Right renal cortex interstitium (tissue), 3 donors: ENCODE results near the gene PTPRD. TPM values are rescaled to one million over a fixed set of nuclear protein-coding genes. Genes with fewer than 3 reads are reported as not detected.

Source experiments
- DNase-seq, 3 donors: peaks; one replicate each; pipeline ENCODE4 v3.0.0-alpha.2; 2013; ENCODE audit warnings: low read depth in 3 of 3, low spot score in 2 of 3
- polyA plus RNA-seq, 3 donors: library from polyadenylated mRNA; unstranded; fragments of 120-200 nt; gene quantifications; one replicate each; pipeline ENCODE4 v1.2.1, GENCODE V29; 2013; ENCODE audit not compliant: insufficient read length in 3 of 3

The PTPRD gene
- polyA plus RNA-seq, 3 donors = 92.4 to 109 (median 101) TPM

DNA sequence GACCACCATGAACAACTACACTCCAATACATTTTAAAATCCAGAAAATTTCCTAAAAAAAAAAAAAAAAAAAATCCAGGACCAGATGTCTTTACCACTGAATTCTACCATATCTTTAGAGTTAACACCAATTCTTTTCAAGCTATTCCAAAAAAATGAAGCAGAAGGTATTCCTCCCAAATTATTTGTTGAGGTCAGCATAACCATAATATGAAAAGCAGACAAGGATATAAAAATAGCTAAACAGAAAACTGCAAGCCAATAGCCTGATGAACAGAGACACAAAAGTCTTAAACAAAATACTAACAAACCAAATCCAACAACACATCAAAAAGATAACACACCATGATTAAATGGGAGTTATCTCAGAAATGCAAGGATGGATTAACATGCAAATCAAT lies 695.4 kb downstream of the PTPRD start:
- DNase-seq = no peak

DNA sequence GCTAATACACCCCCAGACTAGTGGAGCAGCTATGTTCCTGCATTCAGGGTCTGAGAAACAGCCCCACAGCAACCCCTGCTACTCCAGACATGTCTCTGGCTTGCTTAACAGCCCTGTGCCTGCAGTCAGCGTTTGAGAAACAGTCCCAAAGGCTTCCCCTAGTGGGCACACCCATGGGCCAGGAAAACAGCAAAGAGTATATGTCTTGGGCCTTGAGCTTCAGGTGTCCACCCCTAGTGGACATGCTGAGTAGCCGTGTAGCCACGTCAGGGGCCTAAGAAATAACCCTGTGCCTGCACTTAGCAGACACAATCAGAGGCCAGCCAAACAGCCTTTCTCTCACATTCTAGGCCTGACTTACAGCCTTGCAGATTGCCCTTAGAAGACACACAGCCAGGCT lies 698.6 kb downstream of the PTPRD start:
- DNase-seq = no peak

DNA sequence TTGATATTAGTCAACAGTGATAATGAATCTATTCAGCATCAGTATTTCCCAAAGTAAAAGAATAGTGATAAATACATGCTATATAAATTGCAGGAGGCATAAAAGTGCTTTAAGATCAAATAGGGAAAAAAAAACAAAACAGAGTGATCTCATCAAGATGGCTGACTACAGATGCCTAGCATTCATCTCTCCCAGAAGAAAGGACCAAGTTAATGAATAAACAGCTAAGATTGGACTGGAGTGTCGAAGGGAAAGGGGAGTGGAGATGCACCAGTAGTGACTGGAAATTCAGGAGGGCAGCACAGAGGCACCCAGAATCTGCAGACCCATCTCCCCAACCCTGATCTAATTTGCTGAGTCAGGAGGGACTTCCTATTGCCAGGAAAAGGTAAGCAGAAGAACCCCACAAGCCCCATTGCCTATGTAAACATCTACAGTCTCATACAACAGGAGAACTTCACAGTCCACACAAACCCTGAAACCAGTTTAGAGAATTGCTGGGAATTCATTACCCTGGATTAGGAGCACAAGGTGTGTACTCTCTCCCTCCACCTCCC lies 699.4 kb downstream of the PTPRD start:
- peak in 1 of 3 donors; percentile 6 for DNase-seq

DNA sequence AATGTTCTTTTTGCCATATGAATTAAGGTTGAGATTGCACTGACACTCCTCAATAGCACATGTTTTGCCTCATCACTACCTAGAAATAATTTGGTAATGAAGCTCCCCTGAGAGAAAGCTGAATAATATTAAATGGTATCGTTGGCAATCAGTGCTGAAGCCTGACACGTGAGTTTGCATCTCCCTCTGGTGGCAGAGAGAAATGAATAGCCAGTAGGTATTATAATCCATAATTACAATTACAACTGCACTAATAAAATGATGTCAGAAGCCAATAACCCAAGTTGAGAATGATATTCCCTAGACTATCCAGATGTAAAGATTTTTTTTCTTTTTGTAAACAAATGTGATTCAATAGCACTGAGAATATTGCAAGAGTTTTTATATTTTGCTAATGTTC lies 700.3 kb downstream of the PTPRD start:
- no peak for DNase-seq

DNA sequence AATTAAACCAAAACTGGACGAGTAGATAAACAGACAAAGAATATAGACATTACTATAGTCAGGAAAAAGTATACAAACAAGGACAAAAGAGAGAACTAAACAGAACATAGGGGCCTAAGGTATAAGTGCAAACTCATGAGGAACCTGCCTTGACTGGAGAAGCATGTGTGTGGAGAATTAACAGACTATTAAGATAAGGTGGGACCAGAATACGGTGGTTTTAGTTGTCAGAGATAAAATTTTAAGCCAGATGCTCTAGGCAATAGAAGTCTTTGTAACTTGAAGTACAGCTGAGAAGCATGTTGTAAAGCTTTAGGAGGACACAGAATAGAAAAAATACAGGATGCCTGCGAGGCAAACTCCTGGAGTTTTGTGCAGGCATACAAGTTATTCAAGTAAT lies 707.1 kb downstream of the PTPRD start:
- no peak for DNase-seq

DNA sequence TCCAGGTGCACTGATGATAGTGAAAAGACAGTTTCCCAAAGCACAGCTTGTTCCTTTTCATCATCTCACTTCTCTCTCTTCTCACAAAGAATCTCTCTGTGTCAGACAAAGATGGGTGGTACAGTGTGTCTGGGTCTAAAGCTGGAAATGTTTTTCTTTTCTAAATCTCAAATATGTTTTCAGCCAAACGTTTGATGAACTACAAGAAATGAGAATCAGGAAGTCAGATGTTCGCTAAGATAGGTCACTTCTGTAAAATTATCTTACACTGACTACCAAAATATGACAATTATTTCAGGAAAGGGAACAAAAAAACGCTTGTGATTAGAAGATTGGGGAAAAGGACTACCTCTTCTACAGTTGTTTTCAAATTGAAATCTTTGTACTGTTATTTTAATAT lies 708.8 kb downstream of the PTPRD start:
- DNase-seq = no peak

DNA sequence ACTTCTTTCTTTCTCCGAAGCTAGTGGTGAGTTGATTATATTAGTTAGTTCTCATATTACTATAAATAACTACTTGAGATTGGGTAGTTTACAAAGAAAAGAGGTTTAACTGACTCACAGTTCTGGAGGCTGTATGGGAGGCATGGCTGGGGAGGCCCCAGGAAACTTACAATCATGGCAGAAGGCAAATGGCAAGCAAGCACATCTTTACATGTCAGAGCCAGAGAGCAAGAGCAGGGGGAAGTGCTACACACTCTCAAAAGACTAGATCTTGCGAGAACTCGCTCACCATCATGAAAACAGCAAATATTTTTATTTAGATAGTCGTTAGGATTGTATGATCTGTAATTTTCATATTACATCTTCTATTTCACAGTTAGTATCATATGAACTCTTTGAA lies 711.2 kb downstream of the PTPRD start:
- no peak for DNase-seq

DNA sequence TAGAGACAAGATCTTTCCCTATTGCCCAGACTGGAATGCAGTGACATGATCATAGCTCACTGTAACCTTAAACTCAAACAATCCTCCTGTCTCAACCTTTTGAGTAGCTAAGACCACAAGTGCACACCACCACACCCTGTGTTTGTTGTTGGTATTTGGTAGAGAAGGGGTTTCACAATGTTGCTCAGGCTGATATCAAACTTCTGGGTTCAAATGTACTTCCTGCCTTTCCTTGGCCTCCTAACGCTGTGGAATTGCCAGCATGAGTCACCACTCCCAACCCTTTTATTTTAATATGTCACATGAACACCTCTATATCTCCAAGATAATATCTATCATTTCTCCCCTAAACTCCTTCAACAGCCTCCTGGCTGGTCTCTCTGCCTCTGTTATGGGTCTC lies 719.0 kb downstream of the PTPRD start:
- DNase-seq = no peak

DNA sequence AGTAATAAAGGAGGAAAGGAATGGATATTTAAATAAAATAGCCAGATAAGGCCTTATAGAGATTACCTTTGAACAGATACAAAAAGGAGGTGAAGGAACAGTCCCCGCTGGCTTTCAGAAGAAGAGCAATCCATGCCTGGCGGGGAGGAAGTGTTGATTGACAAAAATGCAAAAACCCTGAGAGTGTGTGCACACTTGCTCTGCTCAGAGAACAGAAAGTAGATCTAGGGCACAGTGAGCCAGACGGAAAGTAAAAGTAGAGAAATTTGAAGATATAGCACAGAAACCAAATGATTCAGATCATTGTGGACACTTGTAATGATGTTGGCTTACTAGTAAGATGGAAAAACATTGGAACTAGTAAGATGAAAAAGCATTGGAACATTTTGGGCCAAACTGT lies 720.6 kb downstream of the PTPRD start:
- DNase-seq = no peak

DNA sequence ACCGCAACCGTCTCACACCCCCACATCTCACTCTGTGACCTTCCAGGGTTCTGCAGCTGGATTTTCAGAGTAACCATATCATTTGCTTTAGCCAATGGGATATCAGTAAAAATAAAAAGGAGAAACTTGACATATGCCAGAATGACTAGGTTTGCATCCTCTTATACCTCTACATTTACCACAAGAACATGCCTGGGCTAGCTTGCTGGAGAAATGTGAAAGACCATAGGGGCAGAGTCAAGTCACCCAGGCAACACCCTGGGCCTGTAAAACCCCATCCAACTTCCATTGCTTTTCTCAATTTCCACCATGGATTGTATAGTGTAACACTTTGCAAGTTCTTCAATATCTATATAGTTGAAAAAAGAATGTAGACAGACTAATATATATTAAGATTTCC lies 731.1 kb downstream of the PTPRD start:
- no peak for DNase-seq

DNA sequence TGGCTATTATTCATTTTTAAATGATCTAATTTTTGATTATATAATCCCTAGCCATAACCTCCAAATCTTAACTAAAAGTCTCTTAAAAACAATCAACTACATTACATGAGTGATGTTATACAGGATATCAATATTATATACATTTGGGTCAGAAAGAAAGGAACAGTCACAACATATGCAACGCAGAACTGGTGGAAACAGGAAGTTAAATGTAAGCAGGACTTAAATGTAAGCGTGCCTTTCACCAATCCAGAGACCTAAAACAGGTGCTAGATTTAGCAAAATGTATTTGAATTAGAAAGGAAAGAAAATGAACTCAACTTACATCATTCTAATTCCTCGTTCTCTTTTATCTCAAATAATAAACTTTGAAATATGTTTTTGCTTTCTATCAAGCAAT lies 738.5 kb downstream of the PTPRD start:
- DNase-seq = no peak

DNA sequence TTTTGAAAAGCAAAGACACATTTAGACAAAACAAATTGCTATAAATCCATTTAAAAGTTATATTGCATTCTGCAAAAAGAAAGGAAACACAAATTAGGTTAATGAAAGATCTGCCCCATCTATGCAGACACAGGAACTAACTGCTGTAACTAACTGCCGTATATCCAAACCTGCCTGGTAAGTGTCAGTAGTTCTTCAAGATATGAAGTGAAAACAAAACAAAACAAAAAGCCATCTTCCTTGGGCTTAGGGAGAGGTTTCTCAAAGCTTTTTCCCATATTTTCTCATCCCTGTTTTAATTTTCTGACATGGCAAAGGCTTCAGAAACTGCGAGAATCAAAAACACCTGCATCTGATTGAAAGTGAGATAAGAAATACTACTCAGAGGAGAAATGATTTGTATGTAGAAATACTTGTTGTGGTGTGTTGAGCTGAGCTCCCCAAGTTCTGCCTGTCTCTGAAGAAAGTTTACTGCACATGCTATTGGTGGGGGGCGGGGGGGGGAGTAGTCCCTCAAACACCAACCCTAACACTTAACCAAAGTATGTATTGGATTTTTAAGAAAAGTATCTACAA lies 750.5 kb downstream of the PTPRD start:
- no peak for DNase-seq

DNA sequence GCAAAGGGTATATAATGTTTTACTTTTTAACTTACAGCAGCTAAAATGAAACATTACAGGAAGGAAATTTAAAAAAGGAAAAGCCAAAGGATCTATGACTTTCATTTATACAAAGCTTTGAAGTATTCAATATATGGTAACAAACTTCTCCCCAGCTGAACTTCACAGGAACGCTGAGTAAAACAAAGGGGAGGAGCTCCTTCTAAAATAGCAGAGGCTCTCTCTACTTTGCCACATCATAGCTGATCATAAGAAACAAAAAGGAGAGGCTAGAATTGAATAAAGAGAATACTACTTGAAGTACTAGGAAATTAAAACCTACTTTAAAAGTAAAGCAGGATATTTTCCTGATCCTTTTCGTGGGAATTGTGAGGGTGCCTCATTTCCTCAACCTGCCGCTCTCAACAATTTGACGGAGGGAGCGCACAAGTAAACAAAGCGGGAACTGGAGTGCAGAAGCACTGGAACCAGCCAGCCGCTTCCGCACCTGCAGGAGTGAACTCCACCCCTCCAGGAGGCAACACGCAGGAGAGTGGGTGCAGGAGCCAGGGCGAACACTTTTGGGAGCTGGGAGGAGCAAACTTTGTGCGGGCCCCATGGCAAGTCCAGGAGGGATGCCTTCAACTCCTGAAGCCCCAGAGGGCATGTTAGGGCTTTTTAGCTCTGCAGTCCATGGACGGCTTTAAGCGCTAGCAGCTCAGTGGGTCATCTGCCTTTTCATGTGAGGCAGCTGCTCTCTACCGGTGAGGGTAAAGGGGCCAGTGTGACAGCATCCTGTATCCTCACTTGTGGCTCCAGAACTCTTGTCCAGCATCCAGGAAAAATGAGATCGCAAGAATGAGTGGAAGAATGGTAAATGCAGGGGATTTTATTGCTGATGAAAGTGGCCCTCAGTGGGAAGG lies 757.4 kb downstream of the PTPRD start:
- DNase-seq = no peak

DNA sequence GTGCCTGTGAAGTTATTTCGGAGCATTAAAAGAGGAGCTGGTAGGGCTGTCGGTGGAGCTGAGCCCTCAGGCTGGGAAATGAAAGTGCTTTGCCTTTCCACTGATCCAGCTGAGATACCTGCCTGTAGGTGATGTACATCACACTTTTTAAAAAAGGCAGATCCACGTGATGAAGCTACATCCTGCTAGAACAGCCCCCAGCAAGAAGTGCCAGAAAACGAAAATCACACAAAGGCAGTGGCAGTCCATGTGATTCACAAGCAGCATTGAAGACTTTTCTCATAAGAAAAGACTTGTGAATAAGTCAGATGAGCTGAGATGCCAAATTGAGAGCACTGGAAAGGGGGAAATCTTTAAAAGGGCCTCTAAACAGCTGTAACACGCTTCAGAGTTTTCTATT lies 765.1 kb downstream of the PTPRD start:
- DNase-seq = no peak

DNA sequence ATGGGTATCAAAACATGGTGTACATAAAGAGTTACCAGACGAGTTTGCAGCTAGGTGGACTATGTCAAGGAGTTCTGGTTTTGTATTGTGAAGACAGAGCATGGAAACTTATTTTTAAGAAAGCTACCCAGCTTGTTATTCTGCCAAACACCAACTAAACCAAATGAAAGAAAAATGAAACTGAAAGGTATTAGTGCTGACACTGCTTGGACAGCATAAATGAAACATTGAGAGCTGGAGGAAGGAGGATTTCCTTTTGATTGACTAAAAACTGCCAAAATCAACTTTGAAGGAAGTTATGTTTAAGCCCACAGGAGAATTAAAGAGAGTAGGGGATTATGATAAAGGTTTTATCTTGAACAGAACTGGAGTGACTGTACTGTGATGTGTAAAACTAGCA lies 766.2 kb downstream of the PTPRD start:
- DNase-seq = no peak

DNA sequence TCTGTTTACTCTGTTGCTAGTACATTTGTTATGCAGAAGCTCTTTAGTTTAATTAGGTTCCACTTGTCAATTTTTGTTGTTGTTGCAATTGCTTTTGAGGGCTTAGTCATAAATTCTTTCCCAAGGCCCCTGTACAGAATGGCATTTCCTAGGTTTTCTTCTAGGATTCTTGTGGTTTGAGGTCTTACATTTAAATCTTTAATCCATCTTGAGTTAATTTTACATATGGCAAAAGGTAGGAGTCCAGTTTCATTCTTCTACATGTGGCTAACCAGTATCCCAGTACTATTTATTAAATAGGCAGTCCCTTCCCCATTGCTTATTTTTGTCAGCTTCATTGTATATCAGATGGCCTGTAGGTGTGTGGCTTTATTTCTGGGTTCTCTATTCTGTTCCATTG lies 792.4 kb downstream of the PTPRD start:
- no peak for DNase-seq

DNA sequence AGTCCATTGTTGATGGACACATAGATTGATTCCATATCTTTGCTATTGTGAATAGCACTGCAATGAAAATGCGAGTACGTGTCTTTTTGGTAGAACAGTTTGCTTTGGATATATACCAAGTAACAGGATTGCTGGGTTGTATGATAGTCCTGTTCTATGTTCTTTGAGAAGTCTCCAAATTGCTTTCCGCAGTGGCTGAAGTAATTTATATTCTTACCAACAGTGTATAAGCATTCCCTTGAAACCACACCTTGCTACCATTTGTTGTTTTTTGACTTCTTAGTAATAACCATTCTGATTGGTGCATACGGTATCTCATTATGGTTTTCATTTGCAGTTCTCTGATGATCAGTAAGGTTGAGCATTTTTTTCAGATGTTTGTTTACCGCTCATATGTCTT lies 792.9 kb downstream of the PTPRD start:
- no peak for DNase-seq

DNA sequence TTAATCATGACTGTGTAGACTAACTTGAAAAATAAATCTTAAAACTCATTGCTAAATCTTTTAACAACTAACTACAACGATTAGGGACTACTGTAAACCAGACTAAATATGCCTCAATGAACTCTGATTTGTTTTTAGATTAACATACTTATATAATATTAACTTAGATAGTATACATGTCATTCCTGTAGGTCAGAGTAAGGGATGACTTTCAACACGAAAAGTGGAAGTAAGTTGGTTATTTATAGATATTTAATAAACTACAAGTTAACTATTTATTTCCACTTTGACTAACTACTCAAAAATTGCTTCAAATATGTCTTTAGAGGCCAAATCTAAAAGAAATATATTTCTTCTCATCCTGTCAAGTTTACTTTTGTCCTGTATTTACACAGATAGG lies 795.6 kb downstream of the PTPRD start:
- no peak for DNase-seq

DNA sequence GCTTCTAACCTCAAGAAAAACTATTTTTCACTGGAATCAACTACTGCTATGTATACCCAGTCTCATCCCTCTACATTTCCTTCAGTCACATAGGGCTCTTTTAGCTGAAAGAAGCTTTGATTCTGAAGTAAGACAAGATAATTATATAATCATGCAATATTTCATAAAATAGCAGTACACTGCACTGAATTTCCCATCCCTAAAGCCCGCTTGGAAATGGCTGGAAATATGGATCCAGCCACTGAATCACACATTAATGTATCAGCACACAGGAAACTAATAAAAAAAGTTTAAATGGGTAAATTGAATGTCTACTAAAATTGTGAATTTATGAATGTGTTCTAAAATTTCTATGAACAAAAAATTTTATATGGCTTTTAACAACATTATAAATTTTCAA lies 808.7 kb downstream of the PTPRD start:
- DNase-seq = no peak

DNA sequence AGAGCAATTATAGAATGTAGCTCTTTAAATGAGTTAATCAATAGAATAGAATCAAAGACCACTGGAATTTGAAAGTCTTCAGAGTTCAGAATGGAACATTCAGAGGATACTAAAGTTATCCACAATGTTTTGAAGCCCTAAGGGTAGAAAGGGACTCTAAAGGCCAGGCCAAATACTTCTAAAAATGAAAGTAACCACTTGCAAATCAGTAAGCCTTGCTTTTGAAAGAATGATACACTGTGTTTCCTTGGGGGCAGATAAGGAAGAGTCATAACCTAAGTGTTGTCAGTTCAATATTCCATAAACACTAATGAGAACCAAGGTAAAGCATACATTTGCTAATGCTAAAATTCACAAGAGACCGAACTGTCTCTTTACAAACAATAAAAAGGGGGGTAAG lies 813.5 kb downstream of the PTPRD start:
- no peak for DNase-seq

DNA sequence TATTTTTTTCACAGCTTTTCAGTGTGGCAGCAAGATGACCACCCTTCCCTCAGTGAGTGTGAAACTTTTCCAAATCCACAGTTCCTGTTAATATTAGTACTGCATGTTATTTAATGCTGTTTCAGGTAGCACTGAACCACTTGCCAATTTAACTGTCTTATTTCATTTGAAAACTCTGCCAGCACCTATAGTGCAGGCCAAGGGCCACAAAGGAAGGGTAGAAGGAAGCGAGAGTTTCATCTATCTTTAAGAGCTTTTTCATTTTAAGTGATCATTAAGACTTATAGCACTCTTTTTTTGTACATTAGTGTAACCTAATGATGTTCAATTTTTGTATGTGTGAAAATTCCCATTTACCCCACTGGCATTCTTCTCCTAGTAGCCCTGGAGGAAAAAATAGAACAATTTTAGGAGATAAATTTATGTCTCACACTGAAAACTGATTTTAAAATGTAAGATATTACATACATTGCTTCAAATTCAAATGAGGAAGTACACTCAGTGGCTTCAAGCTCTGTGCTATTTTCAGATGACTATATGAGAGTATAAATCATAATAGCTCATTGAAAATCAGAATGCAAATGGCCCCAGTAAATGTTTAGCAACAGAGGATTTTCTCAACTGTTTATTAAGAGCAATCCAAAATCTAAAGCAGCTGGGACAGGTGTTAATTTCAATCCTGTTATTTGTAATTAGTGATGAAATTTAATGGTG lies 820.5 kb downstream of the PTPRD start:
- DNase-seq = no peak

DNA sequence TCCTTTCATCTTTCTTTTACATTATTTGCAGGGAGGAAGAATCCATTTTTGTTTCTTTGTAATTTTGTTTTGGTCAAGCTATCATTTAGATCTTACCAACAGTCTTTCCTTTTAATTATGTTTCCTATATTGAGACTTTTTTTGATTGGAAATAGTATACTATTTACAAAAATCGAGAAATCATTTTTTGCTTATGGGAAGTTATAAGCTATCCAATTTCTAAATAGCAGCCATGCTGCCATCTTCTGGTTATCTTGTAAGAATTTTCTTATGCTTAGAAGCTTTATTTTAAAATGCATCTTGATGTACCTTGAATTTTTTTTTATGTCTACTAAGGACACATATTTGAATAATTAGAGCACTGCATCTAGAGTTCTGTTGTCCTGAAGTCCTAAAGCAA lies 821.2 kb downstream of the PTPRD start:
- DNase-seq = peak in 1 of 3 donors; percentile 6
